ENCODE results near the gene NEFH.

Gene NEFH

DNA sequence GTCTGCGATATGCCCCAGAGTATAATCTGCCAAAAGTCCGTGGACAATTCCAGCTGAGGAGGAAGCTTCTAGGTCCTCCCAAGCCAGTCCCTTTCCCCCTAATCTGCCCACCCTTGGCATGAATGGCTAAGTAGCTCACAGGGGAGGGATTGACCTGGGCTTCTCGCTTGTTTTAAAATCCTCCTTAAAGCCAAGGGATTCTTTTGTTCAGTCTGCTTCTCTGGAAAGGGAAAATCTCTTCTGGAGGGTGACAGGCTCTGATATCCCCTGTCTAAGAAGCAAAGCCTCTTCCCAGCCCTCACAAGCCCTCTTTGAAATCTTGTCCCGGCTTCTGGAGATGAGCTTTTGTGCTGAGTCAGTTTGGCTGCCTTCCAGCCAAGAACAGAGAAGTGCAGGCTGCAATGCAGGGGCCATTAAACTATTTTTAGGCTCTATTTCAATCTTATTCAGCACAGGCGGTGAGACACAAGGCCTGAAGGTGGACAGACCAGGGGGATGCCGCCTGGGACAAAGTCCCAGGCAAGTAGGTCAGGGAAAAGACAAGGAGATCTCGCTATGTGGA, 23.9 kb downstream of the NEFH start:
- no peaks in the 10 kb centered on the region for H3K27me3 ChIP-seq (ENCODE audit: control insufficient read depth in 1 of 2, insufficient read depth in 2 of 2, low read length in 2 of 2)
- no peak overlapping the region for H3K27ac ChIP-seq (ENCODE audit: low read depth, low read length)
- no peak overlapping the region for H3K9ac ChIP-seq (ENCODE audit: low read length)
- peaks cover 20% of the 10 kb centered on the region for H3K36me3 ChIP-seq (ENCODE audit: insufficient read depth, low read length)
- no peaks in the 10 kb centered on the region for H3K9me3 ChIP-seq (ENCODE audit: low read length)
- peaks cover 6% of the 10 kb centered on the region for H3K4me1 ChIP-seq (ENCODE audit: insufficient read depth, low read length)
- H3K4me3 ChIP-seq (ENCODE audit: low read depth in 1 of 2, low read length in 2 of 2): no peak overlapping the region

DNA sequence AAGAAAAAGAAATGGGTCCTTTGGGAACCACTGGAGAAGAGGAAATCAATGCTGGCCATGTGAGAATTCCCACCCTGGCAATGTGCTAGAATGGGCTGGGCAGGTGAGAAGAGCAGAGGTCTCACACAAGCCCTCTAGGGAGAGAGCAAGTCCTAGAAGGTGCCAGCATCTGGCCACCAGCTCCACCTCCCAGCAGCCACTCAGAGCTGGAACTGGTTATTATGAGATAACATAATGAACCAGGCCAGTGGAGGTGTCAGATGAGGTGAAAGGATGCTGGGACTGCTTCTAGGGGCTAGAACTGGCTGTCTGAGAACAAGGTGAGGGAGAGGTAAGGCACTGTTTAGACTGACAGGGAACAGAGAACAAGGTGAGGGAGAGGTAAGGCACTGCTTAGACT, 29.3 kb downstream of the NEFH start:
- Histone ChIP-seq H3K9me3 (ENCODE audit: low read length) (no peaks in the 10 kb centered on the region), H3K27me3 (ENCODE audit: control insufficient read depth in 1 of 2, insufficient read depth in 2 of 2, low read length in 2 of 2) (no peaks in the 10 kb centered on the region), H3K36me3 (ENCODE audit: insufficient read depth, low read length) (peaks cover 52% of the 10 kb centered on the region), H3K4me1 (ENCODE audit: insufficient read depth, low read length) (no peaks in the 10 kb centered on the region), H3K27ac (ENCODE audit: low read depth, low read length) (no peak overlapping the region), H3K4me3 (ENCODE audit: low read depth in 1 of 2, low read length in 2 of 2) (no peak overlapping the region), H3K9ac (ENCODE audit: low read length) (no peak overlapping the region)

DNA sequence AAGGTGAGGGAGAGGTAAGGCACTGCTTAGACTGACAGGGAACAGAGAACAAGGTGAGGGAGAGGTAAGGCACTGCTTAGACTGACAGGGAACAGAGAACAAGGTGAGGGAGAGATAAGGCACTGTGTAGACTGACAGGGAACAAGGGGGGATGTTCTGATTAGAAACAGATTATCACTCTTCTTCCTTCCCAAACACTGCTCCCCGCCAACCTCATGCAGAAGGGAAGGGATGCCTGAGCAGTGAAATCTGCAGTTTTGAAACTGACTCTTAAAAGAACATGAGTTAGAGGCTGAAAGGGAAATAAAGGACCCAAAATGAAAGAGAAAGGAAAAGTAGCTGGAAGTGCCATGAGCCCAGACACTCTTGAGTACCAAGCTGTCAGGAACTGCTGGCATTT, 29.8 kb downstream of the NEFH start:
- Histone ChIP-seq H3K36me3 (ENCODE audit: insufficient read depth, low read length) (peaks cover 52% of the 10 kb centered on the region), H3K9me3 (ENCODE audit: low read length) (no peaks in the 10 kb centered on the region), H3K27ac (ENCODE audit: low read depth, low read length) (no peak overlapping the region)

DNA sequence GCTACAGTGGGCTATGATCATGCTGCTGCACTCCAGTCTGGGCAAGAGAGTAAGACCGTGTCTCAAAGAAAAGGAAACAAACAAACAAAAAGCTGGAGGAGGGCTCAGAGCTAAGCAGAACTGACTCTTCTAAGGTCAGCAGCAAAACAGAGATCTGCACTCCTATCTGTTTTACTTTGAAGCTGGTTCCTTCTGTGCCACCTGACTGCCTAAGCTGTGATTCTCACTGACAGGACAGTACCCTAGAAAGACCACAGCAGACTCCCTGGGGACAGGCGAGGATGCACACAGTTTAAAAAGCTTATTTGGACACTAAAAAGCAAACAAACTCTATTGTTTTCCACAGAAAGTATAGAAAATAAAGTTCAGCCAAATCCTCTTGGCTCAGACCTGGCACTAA, 30.5 kb downstream of the NEFH start:
- H3K36me3 ChIP-seq (ENCODE audit: insufficient read depth, low read length): peaks cover 56% of the 10 kb centered on the region
- H3K9ac ChIP-seq (ENCODE audit: low read length): no peak overlapping the region
- no peak overlapping the region for H3K27ac ChIP-seq (ENCODE audit: low read depth, low read length)
- no peaks in the 10 kb centered on the region for H3K27me3 ChIP-seq (ENCODE audit: control insufficient read depth in 1 of 2, insufficient read depth in 2 of 2, low read length in 2 of 2)
- no peaks in the 10 kb centered on the region for H3K9me3 ChIP-seq (ENCODE audit: low read length)
- H3K4me3 ChIP-seq (ENCODE audit: low read depth in 1 of 2, low read length in 2 of 2): no peak overlapping the region
- H3K4me1 ChIP-seq (ENCODE audit: insufficient read depth, low read length): no peaks in the 10 kb centered on the region

More for the DNA sequence above, 29.8 kb downstream of the NEFH start:
- Histone ChIP-seq H3K4me1 (ENCODE audit: insufficient read depth, low read length) (no peaks in the 10 kb centered on the region), H3K4me3 (ENCODE audit: low read depth in 1 of 2, low read length in 2 of 2) (no peak overlapping the region), H3K27me3 (ENCODE audit: control insufficient read depth in 1 of 2, insufficient read depth in 2 of 2, low read length in 2 of 2) (no peaks in the 10 kb centered on the region), H3K9ac (ENCODE audit: low read length) (no peak overlapping the region)

DNA sequence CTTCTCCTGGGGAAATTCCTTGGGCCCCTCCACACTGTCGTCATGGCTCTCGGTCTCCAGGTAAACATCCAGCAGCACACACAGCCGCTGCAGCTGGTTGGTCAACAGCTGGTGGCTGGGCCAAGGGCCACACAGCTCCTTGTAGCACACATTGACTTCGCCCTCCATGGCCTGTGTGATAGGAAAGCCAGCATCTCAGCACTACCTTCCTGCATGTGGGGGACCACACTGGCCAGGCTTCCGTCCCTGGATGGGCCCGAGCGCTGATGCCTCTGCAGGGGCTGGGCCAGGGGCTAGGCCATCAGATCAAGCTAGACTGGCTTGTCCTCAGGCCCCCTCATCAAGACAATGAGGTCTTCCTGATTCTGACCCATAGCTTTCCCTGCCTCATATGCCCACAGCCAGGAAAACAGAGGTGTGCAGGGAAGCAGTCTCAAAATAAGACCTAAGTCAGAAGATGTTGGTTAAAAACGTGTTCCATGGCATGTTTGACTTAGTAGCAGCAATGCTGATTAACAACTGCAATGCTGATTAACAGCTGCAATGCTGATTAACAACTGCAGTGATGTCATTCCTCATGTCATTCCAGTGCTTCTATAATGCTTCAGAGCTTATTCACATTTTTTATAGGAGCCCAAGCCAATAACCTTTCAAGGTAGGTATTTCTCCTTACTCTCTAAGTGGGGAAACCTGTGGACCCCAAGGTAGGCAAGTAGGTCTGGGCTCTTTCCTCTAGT, 31.3 kb downstream of the NEFH start:
- Histone ChIP-seq H3K4me3 (ENCODE audit: low read depth in 1 of 2, low read length in 2 of 2) (no peak overlapping the region), H3K4me1 (ENCODE audit: insufficient read depth, low read length) (no peaks in the 10 kb centered on the region), H3K9ac (ENCODE audit: low read length) (no peak overlapping the region), H3K36me3 (ENCODE audit: insufficient read depth, low read length) (peaks cover 64% of the 10 kb centered on the region), H3K27ac (ENCODE audit: low read depth, low read length) (no peak overlapping the region), H3K9me3 (ENCODE audit: low read length) (no peaks in the 10 kb centered on the region), H3K27me3 (ENCODE audit: control insufficient read depth in 1 of 2, insufficient read depth in 2 of 2, low read length in 2 of 2) (no peaks in the 10 kb centered on the region)

DNA sequence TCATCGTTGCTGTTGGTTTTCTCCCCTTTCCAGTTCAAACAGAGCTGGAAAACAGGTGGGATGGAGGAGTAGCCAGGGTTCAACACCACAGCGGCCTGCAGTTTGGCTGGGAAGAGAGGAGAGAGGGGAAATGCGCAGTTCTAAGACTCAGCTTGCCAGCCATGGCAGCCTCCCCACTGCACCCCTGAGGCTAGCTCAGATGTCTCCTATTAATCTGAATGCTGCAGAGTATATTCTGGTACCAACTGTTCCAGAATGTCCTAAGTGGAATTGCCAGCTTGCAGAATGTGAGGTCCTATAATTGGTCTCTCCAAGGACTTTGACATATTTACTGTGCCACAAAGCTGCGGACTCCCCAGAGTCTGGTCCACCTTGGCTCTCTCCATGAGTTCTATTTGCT, 32.0 kb downstream of the NEFH start:
- Histone ChIP-seq H3K4me3 (ENCODE audit: low read depth in 1 of 2, low read length in 2 of 2) (no peak overlapping the region), H3K27me3 (ENCODE audit: control insufficient read depth in 1 of 2, insufficient read depth in 2 of 2, low read length in 2 of 2) (no peaks in the 10 kb centered on the region)

DNA sequence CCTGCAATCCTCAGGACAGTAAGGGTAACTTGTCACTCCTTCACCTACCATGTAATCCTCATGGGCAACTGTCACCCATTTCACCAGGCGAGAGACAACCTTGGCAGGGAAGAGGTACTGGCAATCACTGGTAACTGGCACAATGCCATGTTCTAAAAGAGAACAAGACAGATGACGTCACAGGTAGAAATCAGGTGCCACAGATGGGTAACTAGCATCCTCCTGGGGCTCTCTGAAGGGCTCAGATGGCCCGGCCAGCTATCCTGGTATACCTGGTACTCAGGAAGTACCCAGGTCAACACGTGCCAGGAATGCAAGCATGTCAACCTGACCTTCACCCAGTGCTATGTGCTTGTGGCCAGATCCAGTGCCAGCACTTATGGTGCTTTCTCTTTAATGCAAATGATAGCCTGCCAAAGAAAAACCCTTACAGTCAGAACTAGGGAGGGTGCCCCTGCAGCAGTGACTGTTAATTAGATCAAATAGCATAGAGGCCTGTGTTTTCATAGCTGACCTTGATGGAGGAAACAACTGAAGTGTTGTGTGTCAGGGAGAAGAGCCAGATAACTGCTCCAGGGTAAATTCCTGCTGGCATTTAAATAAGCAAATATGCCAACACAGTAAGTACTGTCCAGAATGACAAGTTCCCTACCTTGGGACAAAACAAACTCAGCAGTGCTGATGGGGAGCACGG, 37.3 kb downstream of the NEFH start:
- no peak overlapping the region for H3K27ac ChIP-seq (ENCODE audit: low read depth, low read length)
- H3K9me3 ChIP-seq (ENCODE audit: low read length): no peaks in the 10 kb centered on the region
- H3K27me3 ChIP-seq (ENCODE audit: control insufficient read depth in 1 of 2, insufficient read depth in 2 of 2, low read length in 2 of 2): no peaks in the 10 kb centered on the region
- H3K4me1 ChIP-seq (ENCODE audit: insufficient read depth, low read length): no peaks in the 10 kb centered on the region
- no peak overlapping the region for H3K4me3 ChIP-seq (ENCODE audit: low read depth in 1 of 2, low read length in 2 of 2)
- H3K36me3 ChIP-seq (ENCODE audit: insufficient read depth, low read length): peaks cover 67% of the 10 kb centered on the region
- H3K9ac ChIP-seq (ENCODE audit: low read length): no peak overlapping the region

More for the DNA sequence above, 32.0 kb downstream of the NEFH start:
- no peaks in the 10 kb centered on the region for H3K9me3 ChIP-seq (ENCODE audit: low read length)
- H3K36me3 ChIP-seq (ENCODE audit: insufficient read depth, low read length): peaks cover 71% of the 10 kb centered on the region
- H3K9ac ChIP-seq (ENCODE audit: low read length): no peak overlapping the region
- H3K27ac ChIP-seq (ENCODE audit: low read depth, low read length): no peak overlapping the region
- no peaks in the 10 kb centered on the region for H3K4me1 ChIP-seq (ENCODE audit: insufficient read depth, low read length)

DNA sequence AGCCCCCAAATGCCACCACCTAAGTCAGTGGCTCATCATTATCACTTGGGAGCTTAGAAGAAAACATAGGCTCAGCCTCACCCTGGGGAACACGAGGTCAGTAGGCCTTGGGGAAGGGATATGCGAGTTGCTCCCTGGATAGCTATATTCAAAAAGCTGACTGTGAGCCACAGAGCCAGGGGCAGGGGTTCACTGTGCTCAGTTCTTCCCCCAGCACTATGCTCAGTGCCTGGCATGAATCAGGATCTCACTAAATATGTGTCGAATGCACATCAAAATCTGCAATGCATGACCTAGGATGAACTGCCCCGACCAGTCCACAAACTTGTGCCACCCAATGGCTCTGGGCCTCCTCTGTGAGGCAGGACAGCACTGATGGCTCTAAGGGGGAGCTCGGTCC, 38.4 kb downstream of the NEFH start:
- H3K27me3 ChIP-seq (ENCODE audit: control insufficient read depth in 1 of 2, insufficient read depth in 2 of 2, low read length in 2 of 2): no peaks in the 10 kb centered on the region
- H3K4me1 ChIP-seq (ENCODE audit: insufficient read depth, low read length): no peaks in the 10 kb centered on the region
- no peak overlapping the region for H3K9ac ChIP-seq (ENCODE audit: low read length)
- H3K4me3 ChIP-seq (ENCODE audit: low read depth in 1 of 2, low read length in 2 of 2): no peak overlapping the region
- H3K9me3 ChIP-seq (ENCODE audit: low read length): no peaks in the 10 kb centered on the region
- no peak overlapping the region for H3K27ac ChIP-seq (ENCODE audit: low read depth, low read length)
- H3K36me3 ChIP-seq (ENCODE audit: insufficient read depth, low read length): peaks cover 63% of the 10 kb centered on the region

DNA sequence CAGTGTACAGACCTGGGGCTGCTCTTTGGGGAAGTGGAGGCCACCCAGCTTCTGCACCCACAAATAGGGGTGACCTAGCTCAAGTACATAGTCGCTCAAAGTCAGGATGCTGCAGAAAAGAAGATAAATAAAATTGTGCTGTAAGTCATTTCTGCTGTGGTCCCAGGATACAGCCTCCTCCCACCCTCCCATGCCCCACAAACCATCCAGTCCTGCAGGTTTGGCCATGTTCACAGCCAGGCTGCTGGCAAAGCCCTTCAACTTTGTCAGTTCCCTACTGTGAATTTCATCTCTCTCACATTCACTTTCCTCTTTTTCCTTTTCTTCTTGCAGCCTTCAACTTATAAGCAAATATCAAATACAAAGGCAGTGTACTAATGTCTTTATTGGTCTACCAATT, 40.0 kb downstream of the NEFH start:
- H3K27me3 ChIP-seq (ENCODE audit: control insufficient read depth in 1 of 2, insufficient read depth in 2 of 2, low read length in 2 of 2): no peaks in the 10 kb centered on the region
- no peak overlapping the region for H3K27ac ChIP-seq (ENCODE audit: low read depth, low read length)
- H3K4me1 ChIP-seq (ENCODE audit: insufficient read depth, low read length): no peaks in the 10 kb centered on the region
- no peak overlapping the region for H3K4me3 ChIP-seq (ENCODE audit: low read depth in 1 of 2, low read length in 2 of 2)
- no peak overlapping the region for H3K9ac ChIP-seq (ENCODE audit: low read length)
- no peaks in the 10 kb centered on the region for H3K9me3 ChIP-seq (ENCODE audit: low read length)
- peaks cover 70% of the 10 kb centered on the region for H3K36me3 ChIP-seq (ENCODE audit: insufficient read depth, low read length)

DNA sequence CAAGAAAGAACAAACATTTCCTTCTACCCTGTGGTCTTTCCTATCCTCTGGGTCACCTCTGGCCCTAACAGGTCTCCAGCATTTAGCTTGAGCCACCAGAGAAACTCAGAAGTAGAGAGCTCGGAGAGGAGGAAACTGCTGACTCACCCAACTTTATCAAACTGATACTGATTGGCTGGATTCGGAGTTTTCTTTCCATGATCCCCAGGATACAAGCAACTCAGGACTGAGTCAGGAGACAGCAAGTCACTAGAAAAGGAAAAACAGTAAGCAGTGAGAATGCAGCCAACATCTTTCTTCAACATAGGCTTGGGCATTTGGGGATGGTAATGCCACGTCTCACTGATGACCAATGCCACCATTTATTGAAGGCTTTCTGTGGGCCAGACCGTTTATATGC, 40.8 kb downstream of the NEFH start:
- Histone ChIP-seq H3K36me3 (ENCODE audit: insufficient read depth, low read length) (peaks cover 71% of the 10 kb centered on the region), H3K9me3 (ENCODE audit: low read length) (no peaks in the 10 kb centered on the region), H3K4me3 (ENCODE audit: low read depth in 1 of 2, low read length in 2 of 2) (no peak overlapping the region), H3K27me3 (ENCODE audit: control insufficient read depth in 1 of 2, insufficient read depth in 2 of 2, low read length in 2 of 2) (no peaks in the 10 kb centered on the region), H3K27ac (ENCODE audit: low read depth, low read length) (no peak overlapping the region), H3K4me1 (ENCODE audit: insufficient read depth, low read length) (no peaks in the 10 kb centered on the region), H3K9ac (ENCODE audit: low read length) (no peak overlapping the region)

DNA sequence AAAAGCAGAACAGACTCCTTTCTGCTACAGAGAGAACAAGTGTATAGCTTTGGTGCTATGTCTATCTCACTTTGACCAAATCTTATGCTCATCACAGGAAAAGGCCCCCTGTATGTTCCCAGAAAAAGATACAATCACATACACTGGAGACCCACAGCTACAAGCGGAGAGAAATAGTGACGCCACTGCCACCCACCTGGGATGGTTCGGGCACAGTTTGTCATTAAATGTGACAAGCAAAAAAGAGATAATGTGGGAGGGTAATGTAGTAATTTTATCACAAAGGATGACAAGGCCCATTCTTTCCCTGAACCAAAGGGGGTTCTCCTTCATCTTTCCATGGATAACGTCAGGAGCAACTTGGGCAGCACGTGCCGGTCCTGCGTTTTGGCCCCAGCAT, 41.5 kb downstream of the NEFH start:
- Histone ChIP-seq H3K4me3 (ENCODE audit: low read depth in 1 of 2, low read length in 2 of 2) (no peak overlapping the region), H3K27ac (ENCODE audit: low read depth, low read length) (no peak overlapping the region), H3K4me1 (ENCODE audit: insufficient read depth, low read length) (no peaks in the 10 kb centered on the region), H3K9ac (ENCODE audit: low read length) (no peak overlapping the region), H3K36me3 (ENCODE audit: insufficient read depth, low read length) (peaks cover 68% of the 10 kb centered on the region), H3K9me3 (ENCODE audit: low read length) (no peaks in the 10 kb centered on the region), H3K27me3 (ENCODE audit: control insufficient read depth in 1 of 2, insufficient read depth in 2 of 2, low read length in 2 of 2) (no peaks in the 10 kb centered on the region)
